Hematopoietic multipotent progenitor cell treated with erythropoietin and hydrocortisone succinate and interleukin-3 and kit ligand, for 6 days (in vitro differentiated cells): ENCODE measurements around the gene GGA3.
A peak's percentile ranks its signal among the peaks of the same experiment; 100 is the strongest.

ENCODE experiments used
- DNase-seq: peaks from one replicate; pipeline ENCODE4 v3.0.0-alpha.2; 2015

Gene GGA3

GRCh38 chr17:75245011-75245410, 16.4 kb downstream of the GGA3 start:
- no peak for DNase-seq

GRCh38 chr17:75244133-75244866, 17.1 kb downstream of the GGA3 start:
- no peak for DNase-seq

- DNase-seq, result no peak
Observed at GRCh38 chr17:75242461-75243042, 18.9 kb downstream of the GGA3 start.

GRCh38 chr17:75241996-75242460, 19.4 kb downstream of the GGA3 start:
- DNase-seq, result no peak

- DNase-seq, result no peak
Observed at GRCh38 chr17:75241502-75241901, 19.9 kb downstream of the GGA3 start.

GRCh38 chr17:75241143-75241430, 20.3 kb downstream of the GGA3 start:
- no peak for DNase-seq

GRCh38 chr17:75240394-75241142, 20.8 kb downstream of the GGA3 start:
- DNase-seq, result peak; percentile 72

- DNase-seq, result no peak
Observed at GRCh38 chr17:75239778-75240393, 21.5 kb downstream of the GGA3 start.

GRCh38 chr17:75239214-75239613, 22.2 kb downstream of the GGA3 start:
- no peak for DNase-seq

- DNase-seq, result peak; percentile 87
Observed at GRCh38 chr17:75238684-75239191, 22.7 kb downstream of the GGA3 start.

GRCh38 chr17:75238020-75238580, 23.3 kb downstream of the GGA3 start:
- DNase-seq, result no peak

- no peak for DNase-seq
Observed at GRCh38 chr17:75237100-75238014, 24.0 kb downstream of the GGA3 start.

GRCh38 chr17:75232786-75233185, 28.6 kb downstream of the GGA3 start:
- no peak for DNase-seq

- no peak for DNase-seq
Observed at GRCh38 chr17:75231741-75232464, 29.5 kb downstream of the GGA3 start.

GRCh38 chr17:75231071-75231470, 30.3 kb downstream of the GGA3 start:
- DNase-seq, result no peak

GRCh38 chr17:75228847-75229246, 32.6 kb downstream of the GGA3 start:
- no peak for DNase-seq

GRCh38 chr17:75228305-75228704, 33.1 kb downstream of the GGA3 start:
- DNase-seq, result no peak

GRCh38 chr17:75227729-75228128, 33.7 kb downstream of the GGA3 start:
- no peak for DNase-seq

- no peak for DNase-seq
Observed at GRCh38 chr17:75225016-75225415, 36.4 kb downstream of the GGA3 start.

GRCh38 chr17:75219815-75220214, 41.6 kb downstream of the GGA3 start:
- no peak for DNase-seq

GRCh38 chr17:75218131-75218530, 43.3 kb downstream of the GGA3 start:
- no peak for DNase-seq
